Heart left ventricle (tissue), 16 donors: ENCODE measurements around the gene NCKAP5L. TPM values are rescaled to one million over a fixed set of nuclear protein-coding genes. Genes with fewer than 3 reads are reported as not detected.

Experiments used
- ATAC-seq, 4 donors: fragments of 200-7000 bp; cut with Tn5 transposase; one replicate each; pipeline ENCODE4 v1.9.1; 2020 to 2022; ENCODE audit warnings: moderate library complexity in 4 of 4, mild to moderate bottlenecking in 3 of 4, moderate number of reproducible peaks in 1 of 4
- DNase-seq, 5 donors: peaks; one replicate each; pipeline ENCODE4 v3.0.0-alpha.2; 2020
- H3K27ac ChIP-seq, 12 donors: fragments of 200-600 bp; sonication (generic) in 4 of 12; one replicate each; pipeline versions ENCODE4 v1.5.0 to v1.8.0; 2016 to 2022; ENCODE audit warnings: mild to moderate bottlenecking in 2 of 12
- H3K27me3 ChIP-seq, 9 donors: fragments of 200-600 bp; sonication (generic) in 2 of 9; one replicate each; pipeline versions ENCODE4 v1.5.1 to v1.8.0; 2016 to 2022; ENCODE audit warnings: mild to moderate bottlenecking in 3 of 9
- H3K36me3 ChIP-seq, 9 donors: fragments of 200-600 bp; sonication (generic) in 2 of 9; one replicate each; pipeline versions ENCODE4 v1.5.0 to v1.8.0; 2018 to 2022; ENCODE audit warnings: mild to moderate bottlenecking in 2 of 9
- H3K4me1 ChIP-seq, 12 donors: fragments of 200-600 bp; sonication (generic) in 4 of 12; one replicate each; pipeline versions ENCODE4 v1.5.0 to v1.8.0; 2016 to 2022; ENCODE audit warnings: mild to moderate bottlenecking in 3 of 12
- H3K4me3 ChIP-seq, 12 donors: fragments of 200-600 bp; sonication (generic) in 4 of 12; one replicate each; pipeline versions ENCODE4 v1.5.0 to v1.8.0; 2017 to 2022; ENCODE audit warnings: mild to moderate bottlenecking in 9 of 12, moderate library complexity in 4 of 12
- H3K9me3 ChIP-seq, 12 donors: fragments of 200-600 bp; sonication (generic) in 4 of 12; one replicate each; pipeline versions ENCODE4 v1.5.0 to v1.8.0; 2016 to 2022; ENCODE audit warnings: mild to moderate bottlenecking in 1 of 12
- POLR2A ChIP-seq, 2 donors: fragments of 450-650 bp; IDR thresholded peaks; one replicate each; pipeline ENCODE4 v1.6.1; 2017; ENCODE audit warnings: antibody characterized with exemption in 2 of 2, mild to moderate bottlenecking in 2 of 2, moderate library complexity in 2 of 2
- WGBS, 4 donors: extraction: QIAGEN DNeasy Blood & Tissue Kit in 2 of 4; methylation state at CpG; one replicate each; pipeline versions ENCODE4 v1.1.5 to v1.1.7; 2013 to 2018; 5-methylcytosine and 5-hydroxymethylcytosine counted together
- intact Hi-C, 10 donors: fragments of 100-400 bp; cut with DNase I; formaldehyde crosslinking; loops; one replicate each; pipeline versions ENCODE4 v1.11.1 to v1.14.2; 2022
- polyA plus RNA-seq, 2 donors: library from polyadenylated mRNA; stranded (reverse); fragments of 200-250 nt; gene quantifications; one replicate each; pipeline ENCODE4 v1.2.3, GENCODE V29; 2013
- total RNA-seq, 9 donors: library from RNA; depleted of rRNA in 2 of 9; stranded (reverse); fragments of >200 nt in 2 of 9; fragmentation: NEBNext Ultra II Directional in 3 of 9; extraction: Animal tissue kit (Norgen Biotek cat#: 25700) in 3 of 9; gene quantifications; one replicate each; pipeline versions ENCODE4 v1.1.0 to v1.2.4, GENCODE V29; 2016 to 2023
- TF ChIP-seq, protein P1 (sequence below), 12 donors: fragments of 200-600 bp; sonication (generic) in 4 of 12; IDR thresholded peaks; one replicate each; pipeline versions ENCODE4 v1.5.0 to v1.8.0; 2018 to 2022; ENCODE audit warnings: antibody characterized with exemption in 12 of 12, mild to moderate bottlenecking in 5 of 12
- donor health status: ischemic (EF 13 %, LVEDD 7.1; RV severe dilation, severe dysfunction).
- donor health status: healthy with polysubstance abuse.
- donor health status: DM: no; HTN: yes; CAD: no.
- donor health status: DM: no; HTN: no; CAD: no.
- donor health status: ischemic (EF 25% LVEDD 6.9; RV normal size, moderate dysfunction).
- donor health status: ischemic (EF 25% LVEDD 5.7; RV mildly dilated, moderate dysfunction).
- donor health status: healthy.
- donor health status: DM: yes; HTN: yes; CAD: no.
- donor health status: ischemic (EF 35%, LVEDD 5.7; RV mildly dilated, moderate dysfunction).
- donor health status: nonischemic (EF 11% LVEDD 7.7; RV severe dilation, severe dysfunction).
- donor health status: DM: yes; HTN: yes; CAD: no.
- donor health status: PGD.
- donor health status: ischemic (EF 29% LVEDD 5.4; RV normal size, mild dysfunction).
- donor health status: nonischemic (EF 23%, LVEDD 6.1; RV moderate dilation, normal function).

NCKAP5L gene
- total and polyA plus RNA-seq, 11 donors = 14.1 to 35.0 (median 25.0) TPM

DNA sequence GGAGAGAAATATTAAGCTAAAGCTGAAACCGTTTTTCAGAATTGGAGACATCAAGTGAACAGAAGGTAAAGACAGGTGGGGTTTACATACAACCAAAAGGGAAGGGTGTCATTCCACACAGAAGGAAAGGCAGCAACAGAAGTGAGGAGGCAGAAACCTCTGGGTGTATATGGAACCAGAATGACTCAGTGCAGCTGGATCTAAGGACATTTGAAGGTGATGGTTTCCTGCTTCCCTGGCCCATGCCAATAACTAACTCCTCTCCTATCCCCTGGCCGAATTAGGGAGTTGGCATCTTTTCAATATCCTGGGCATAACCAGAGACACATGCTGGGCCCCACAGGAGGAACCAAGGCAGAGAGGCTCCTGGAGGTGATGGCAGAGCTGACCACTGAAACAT, 8.4 kb downstream of the NCKAP5L start:
- DNase-seq (no peak), ATAC-seq (peak in 2 of 4 donors; percentile 12 to 56)
- no peak for TF ChIP-seq POLR2A (IDR thresholded peaks at IDR 0.05)
- TF ChIP-seq, protein P1, sequence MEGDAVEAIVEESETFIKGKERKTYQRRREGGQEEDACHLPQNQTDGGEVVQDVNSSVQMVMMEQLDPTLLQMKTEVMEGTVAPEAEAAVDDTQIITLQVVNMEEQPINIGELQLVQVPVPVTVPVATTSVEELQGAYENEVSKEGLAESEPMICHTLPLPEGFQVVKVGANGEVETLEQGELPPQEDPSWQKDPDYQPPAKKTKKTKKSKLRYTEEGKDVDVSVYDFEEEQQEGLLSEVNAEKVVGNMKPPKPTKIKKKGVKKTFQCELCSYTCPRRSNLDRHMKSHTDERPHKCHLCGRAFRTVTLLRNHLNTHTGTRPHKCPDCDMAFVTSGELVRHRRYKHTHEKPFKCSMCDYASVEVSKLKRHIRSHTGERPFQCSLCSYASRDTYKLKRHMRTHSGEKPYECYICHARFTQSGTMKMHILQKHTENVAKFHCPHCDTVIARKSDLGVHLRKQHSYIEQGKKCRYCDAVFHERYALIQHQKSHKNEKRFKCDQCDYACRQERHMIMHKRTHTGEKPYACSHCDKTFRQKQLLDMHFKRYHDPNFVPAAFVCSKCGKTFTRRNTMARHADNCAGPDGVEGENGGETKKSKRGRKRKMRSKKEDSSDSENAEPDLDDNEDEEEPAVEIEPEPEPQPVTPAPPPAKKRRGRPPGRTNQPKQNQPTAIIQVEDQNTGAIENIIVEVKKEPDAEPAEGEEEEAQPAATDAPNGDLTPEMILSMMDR (IDR thresholded peaks at IDR 0.05) = no peak
- Histone ChIP-seq H3K4me1 (peaks cover 7 to 65% (median 52%) of the 10 kb centered on the region in 12 donors), H3K27ac (peak overlapping the region in 5 of 12 donors; percentile 15 to 47 (median 18)), H3K4me3 (no peak overlapping the region), H3K9me3 (no peaks in the 10 kb centered on the region), H3K36me3 (peaks cover 0 to 14% (median 0%) of the 10 kb centered on the region in 9 donors), H3K27me3 (no peaks in the 10 kb centered on the region)
- intact Hi-C loops = loop anchor here in 1 of 10 donors (5.0 kb wide), 1 partner anchor 37 kb away; no protein-coding TSS in a partner anchor
- 44 to 53% (median 50%) methylated on average over 2 of the region's 2 CpGs for WGBS, 4 donors

DNA sequence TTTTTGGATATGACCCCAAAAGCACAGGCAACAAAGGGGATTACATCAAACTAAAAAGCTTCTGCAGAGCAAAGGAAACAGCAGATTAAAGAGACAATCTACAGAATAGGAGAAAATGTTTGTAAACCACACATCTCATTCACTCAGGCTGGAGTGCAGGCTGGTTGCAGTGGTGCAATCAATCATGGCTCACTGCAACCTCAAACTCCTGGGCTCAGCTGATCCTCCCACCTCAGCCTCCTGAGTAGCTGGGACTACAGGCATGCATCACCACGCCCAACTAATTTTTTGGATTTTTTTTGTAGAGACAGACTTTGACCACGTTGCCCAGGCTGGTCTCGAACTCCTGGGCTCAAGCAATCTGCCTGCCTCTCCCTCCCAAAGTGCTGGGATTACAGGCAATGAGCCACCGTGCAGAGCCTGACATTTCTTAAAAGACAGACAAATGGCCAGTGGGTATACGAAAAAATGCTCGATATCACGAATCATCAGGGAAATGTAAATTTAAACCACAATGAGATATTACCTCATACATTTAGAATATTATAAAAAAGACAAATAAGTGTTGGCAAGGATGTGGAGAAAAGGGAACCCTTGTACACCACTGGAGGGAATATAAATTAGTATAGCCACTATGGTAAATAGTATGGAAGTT, 9.8 kb downstream of the NCKAP5L start:
- H3K36me3 ChIP-seq = peaks cover 0 to 14% (median 0%) of the 10 kb centered on the region in 9 donors
- H3K27ac ChIP-seq = no peak overlapping the region
- H3K27me3 ChIP-seq = no peaks in the 10 kb centered on the region
- H3K4me3 ChIP-seq = no peak overlapping the region
- DNase-seq (no peak), ATAC-seq (no peak)
- no peaks in the 10 kb centered on the region for H3K9me3 ChIP-seq
- peaks cover 7 to 51% (median 40%) of the 10 kb centered on the region in 12 donors for H3K4me1 ChIP-seq
- TF ChIP-seq, protein P1 (IDR thresholded peaks at IDR 0.05) = no peak
- no peak for TF ChIP-seq POLR2A (IDR thresholded peaks at IDR 0.05)
- intact Hi-C loops = no loop called here
- 75 to 81% (median 79%) methylated on average over 7 of the region's 7 CpGs for WGBS, 4 donors

DNA sequence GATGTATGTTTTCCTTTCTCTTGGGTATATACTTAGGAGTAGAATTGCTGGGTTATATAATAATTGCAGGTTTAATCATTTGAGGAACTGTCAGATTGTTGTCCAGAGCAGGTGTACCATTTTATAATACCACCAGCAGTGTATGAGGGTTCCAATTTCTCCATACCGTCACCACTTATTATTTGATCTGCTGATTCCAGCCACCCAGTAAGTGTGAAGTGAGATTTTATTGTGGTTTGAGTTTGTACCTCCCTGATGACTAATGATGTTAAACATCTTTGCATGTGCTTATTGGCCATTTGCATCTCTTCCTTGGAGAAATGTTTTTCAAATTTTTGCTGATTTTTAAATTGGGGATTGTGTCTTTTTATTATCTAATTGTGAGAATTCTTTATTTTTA, 15.1 kb downstream of the NCKAP5L start:
- no peaks in the 10 kb centered on the region for H3K9me3 ChIP-seq
- peaks cover 0 to 10% (median 0%) of the 10 kb centered on the region in 9 donors for H3K36me3 ChIP-seq
- TF ChIP-seq, protein P1 (IDR thresholded peaks at IDR 0.05) = no peak
- TF ChIP-seq POLR2A (IDR thresholded peaks at IDR 0.05) = no peak
- no peaks in the 10 kb centered on the region for H3K27me3 ChIP-seq
- ATAC-seq = no peak
- DNase-seq = no peak
- H3K4me1 ChIP-seq = peaks cover 0 to 52% (median 37%) of the 10 kb centered on the region in 12 donors
- intact Hi-C loops = no loop called here
- H3K4me3 ChIP-seq = no peak overlapping the region
- 85 to 95% (median 86%) methylated on average over 1 of the region's 1 CpG for WGBS, 4 donors
- no peak overlapping the region for H3K27ac ChIP-seq

DNA sequence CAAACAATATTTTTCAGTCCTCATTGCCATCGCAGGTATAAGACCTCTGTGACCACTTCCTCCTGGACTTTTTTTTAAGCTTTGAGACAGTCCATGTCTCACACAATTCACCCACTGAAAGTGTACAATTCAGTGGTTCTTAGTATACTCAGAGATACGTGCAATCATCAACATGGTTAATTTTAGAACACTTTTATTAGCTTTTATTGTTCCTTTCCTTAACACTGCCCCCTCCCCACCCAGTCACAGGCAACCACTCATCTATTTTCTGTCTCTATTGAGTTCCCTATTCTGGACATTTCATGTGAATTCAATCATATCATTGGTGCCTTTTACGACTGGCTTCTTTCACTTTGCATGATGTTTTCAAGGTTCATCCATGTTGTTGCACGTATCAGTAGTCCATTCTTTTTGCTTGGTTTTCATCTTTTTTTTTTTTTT, 16.2 kb downstream of the NCKAP5L start:
- H3K27ac ChIP-seq = no peak overlapping the region
- WGBS, 4 donors = 68 to 82% (median 74%) methylated on average over 4 of the region's 4 CpGs
- no peak overlapping the region for H3K4me3 ChIP-seq
- no peaks in the 10 kb centered on the region for H3K9me3 ChIP-seq
- peaks cover 0 to 13% (median 5%) of the 10 kb centered on the region in 9 donors for H3K36me3 ChIP-seq
- H3K27me3 ChIP-seq = no peaks in the 10 kb centered on the region
- intact Hi-C loops = no loop called here
- TF ChIP-seq POLR2A (IDR thresholded peaks at IDR 0.05) = no peak
- TF ChIP-seq, protein P1 (IDR thresholded peaks at IDR 0.05) = no peak
- DNase-seq = no peak
- H3K4me1 ChIP-seq = peaks cover 0 to 60% (median 42%) of the 10 kb centered on the region in 12 donors
- no peak for ATAC-seq
